HepG2 (cell line): ENCODE data around the gene MKNK1. TPM values are rescaled to one million over a fixed set of nuclear protein-coding genes. Genes with fewer than 3 reads are reported as not detected.
A peak's percentile ranks its signal among the peaks of the same experiment; 100 is the strongest.

Source experiments
- ATAC-seq: fragments of 200-7000 bp; cut with Tn5 transposase; 3 replicates; pipeline ENCODE4 v1.9.1; 2020; ENCODE audit warnings: mild to moderate bottlenecking, moderate library complexity
- BruUV-seq: library from RNA; stranded (reverse); fragments of 400-500 nt; replicated peaks from 2 replicates; lab custom pipeline; 2021; lab: Mats Ljungman, UMichigan
- CTCF ChIA-PET: fragments of 300-600 bp; formaldehyde crosslinking; extraction: SDS; loops from one replicate; lab custom pipeline; 2021; ENCODE audit warnings: low total read pairs, inconsistent platforms, low intra/inter-chr PET ratio; lab: Yijun Ruan, JAX
- POLR2A ChIA-PET: fragments of 350-600 bp; sonication (Branson Sonifier 250); formaldehyde crosslinking; loops from one replicate; lab custom pipeline; 2020; ENCODE audit warnings: antibody characterized with exemption, inconsistent platforms; lab: Yijun Ruan, JAX
- DNase-seq: peaks from one replicate; pipeline ENCODE4 v3.0.0-alpha.2; 2015; ENCODE audit warnings: low spot score
- FAIRE-seq: peaks from 3 replicates; lab custom pipeline; 2011; peaks lifted over from hg19 to GRCh38; lab: Jason Lieb, UNC
- H2AFZ ChIP-seq: one replicate; pipeline ENCODE4 v1.6.1; 2011; ENCODE audit warnings: low read length, inconsistent platforms
- H3K27ac ChIP-seq: fragments of 300-600 bp; 3 replicates; pipeline ENCODE4 v1.8.0; 2011; ENCODE audit warnings: mixed run types, mild to moderate bottlenecking, mixed read lengths, low read length, inconsistent platforms; ENCODE audit not compliant: insufficient read depth; ENCODE audit errors: extremely low read length
- H3K27me3 ChIP-seq, 2 experiments: fragments of 200-600 bp in 1 of 2; 2 replicates in 1 of 2; 3 replicates in 1 of 2; pipeline versions ENCODE4 v1.6.0 to v1.8.0; 2011; ENCODE audit warnings: low read length in 2 of 2, mild to moderate bottlenecking in 2 of 2, moderate library complexity in 2 of 2, inconsistent platforms in 1 of 2; ENCODE audit not compliant: insufficient read depth in 2 of 2, control insufficient read depth in 1 of 2
- H3K36me3 ChIP-seq, 2 experiments: fragments of 200-600 bp in 1 of 2; replicated peaks in 1 of 2; 2 replicates in 1 of 2; 3 replicates in 1 of 2; pipeline versions ENCODE4 v1.5.1 to v1.8.0; 2011; ENCODE audit warnings: low read length in 2 of 2, inconsistent platforms in 1 of 2; ENCODE audit not compliant: insufficient read depth in 2 of 2, control insufficient read depth in 1 of 2
- H3K4me1 ChIP-seq: 2 replicates; pipeline ENCODE4 v1.5.1; 2012; ENCODE audit warnings: low read length, inconsistent platforms; ENCODE audit not compliant: insufficient read depth
- H3K4me2 ChIP-seq: 2 replicates; pipeline ENCODE4 v1.6.0; 2011; ENCODE audit warnings: low read depth, low read length, inconsistent platforms
- H3K4me3 ChIP-seq, 3 experiments: fragments of 200-600 bp in 1 of 3; sonication (generic), shearing (Covaris generic) in 1 of 3; replicated peaks in 1 of 3; 2 replicates each; pipeline ENCODE4 v1.5.1; 2011 to 2016; ENCODE audit warnings: low read length in 3 of 3, inconsistent platforms in 2 of 3, low read depth in 2 of 3, mild to moderate bottlenecking in 2 of 3, control low read depth in 1 of 3, mixed read lengths in 1 of 3; ENCODE audit not compliant: insufficient read depth in 1 of 3
- H3K79me2 ChIP-seq: one replicate; pipeline ENCODE4 v1.6.1; 2011; ENCODE audit warnings: low read length, inconsistent platforms; ENCODE audit not compliant: insufficient read depth
- H3K9ac ChIP-seq: 2 replicates; pipeline ENCODE4 v1.6.0; 2011; ENCODE audit warnings: mild to moderate bottlenecking, low read depth, low read length, inconsistent platforms; ENCODE audit not compliant: insufficient read depth
- H3K9me3 ChIP-seq: 2 replicates; pipeline ENCODE4 v1.5.1; 2012; ENCODE audit warnings: mild to moderate bottlenecking, low read length
- H4K20me1 ChIP-seq: 2 replicates; pipeline ENCODE4 v1.6.0; 2011; ENCODE audit warnings: inconsistent platforms, mild to moderate bottlenecking, low read length, moderate library complexity; ENCODE audit not compliant: insufficient read depth
- ARID5B ChIP-seq: IDR thresholded peaks from 2 replicates; pipeline ENCODE4 v1.4.0; 2020; ENCODE audit warnings: mild to moderate bottlenecking, missing genetic modification reagents
- FOXA3 ChIP-seq: IDR thresholded peaks from 2 replicates; pipeline ENCODE4 v1.6.1; 2016; ENCODE audit warnings: missing genetic modification reagents, missing compliant biosample characterization
- FOXP4 ChIP-seq: sonication (generic); formaldehyde crosslinking; IDR thresholded peaks from 2 replicates; pipeline ENCODE4 v1.4.0; 2020; ENCODE audit warnings: missing genetic modification reagents
- GATAD2A ChIP-seq: IDR thresholded peaks from 2 replicates; pipeline ENCODE4 v1.6.1; 2016
- IRX3 ChIP-seq: sonication (generic); formaldehyde crosslinking; IDR thresholded peaks from 2 replicates; pipeline ENCODE4 v1.8.1; 2023; ENCODE audit warnings: mild to moderate bottlenecking, low read depth, missing genetic modification reagents, borderline replicate concordance
- KAT8 ChIP-seq: IDR thresholded peaks from 2 replicates; pipeline ENCODE4 v1.6.1; 2016; ENCODE audit warnings: missing genetic modification reagents, missing compliant biosample characterization
- NFATC3 ChIP-seq: sonication (generic); formaldehyde crosslinking; IDR thresholded peaks from 2 replicates; pipeline ENCODE4 v1.5.1; 2020; ENCODE audit warnings: mild to moderate bottlenecking, missing genetic modification reagents
- NFIC ChIP-seq: IDR thresholded peaks from 2 replicates; pipeline ENCODE4 v1.6.1; 2012; ENCODE audit warnings: mild to moderate bottlenecking, low read length, inconsistent platforms
- POGK ChIP-seq: sonication (generic); formaldehyde crosslinking; conservative IDR thresholded peaks from 2 replicates; pipeline ENCODE4 v1.8.0; 2022; ENCODE audit warnings: mild to moderate bottlenecking, moderate library complexity, missing genetic modification reagents
- SRSF4 ChIP-seq: fragments of 200-400 bp; formaldehyde crosslinking; IDR thresholded peaks from one replicate; pipeline ENCODE4 v1.6.1; 2018; ENCODE audit warnings: mild to moderate bottlenecking, low read depth, low read length, moderate library complexity; ENCODE audit not compliant: poor library complexity, severe bottlenecking
- TCF7 ChIP-seq: sonication (generic); IDR thresholded peaks from 2 replicates; pipeline ENCODE4 v1.6.1; 2016; ENCODE audit warnings: antibody characterized with exemption, low read depth
- ZBTB42 ChIP-seq: sonication (generic); formaldehyde crosslinking; IDR thresholded peaks from 2 replicates; pipeline ENCODE4 v1.5.0; 2020; ENCODE audit warnings: mild to moderate bottlenecking, missing genetic modification reagents
- ZKSCAN8 ChIP-seq: IDR thresholded peaks from 2 replicates; pipeline ENCODE4 v1.6.1; 2016; ENCODE audit warnings: borderline replicate concordance, missing genetic modification reagents, missing compliant biosample characterization
- ZNF24 ChIP-seq: fragments of 450-650 bp; IDR thresholded peaks from 2 replicates; pipeline ENCODE4 v1.6.1; 2017; ENCODE audit warnings: antibody characterized with exemption, mild to moderate bottlenecking
- ZNF292 ChIP-seq: sonication (generic); formaldehyde crosslinking; IDR thresholded peaks from 2 replicates; pipeline ENCODE4 v1.8.1; 2022; ENCODE audit warnings: mild to moderate bottlenecking, low read depth, missing genetic modification reagents, borderline replicate concordance
- ZNF335 ChIP-seq: sonication (generic); formaldehyde crosslinking; IDR thresholded peaks from 2 replicates; pipeline ENCODE4 v1.4.0; 2020; ENCODE audit warnings: missing genetic modification reagents
- ZNF33A ChIP-seq: sonication (generic); formaldehyde crosslinking; IDR thresholded peaks from 2 replicates; pipeline ENCODE4 v1.5.1; 2020; ENCODE audit warnings: missing genetic modification reagents, mild to moderate bottlenecking, moderate library complexity, borderline replicate concordance
- ZNF644 ChIP-seq: IDR thresholded peaks from 2 replicates; pipeline ENCODE4 v1.6.1; 2016; ENCODE audit warnings: low read depth
- ZSCAN22 ChIP-seq: sonication (generic); formaldehyde crosslinking; IDR thresholded peaks from 2 replicates; pipeline ENCODE4 v1.4.0; 2020; ENCODE audit warnings: mild to moderate bottlenecking, missing genetic modification reagents
- in situ Hi-C: cut with HindIII; loops from 2 replicates; pipeline ENCODE4 v1.10.0; 2017; ENCODE audit warnings: low pct_unique_long_range_greater_than_20kb; ENCODE audit not compliant: extremely low pct_ligation_motif_present
- intact Hi-C: fragments of 100-400 bp; cut with micrococcal nuclease; formaldehyde crosslinking; loops from one replicate; pipeline ENCODE4 v1.10.0; 2022; ENCODE audit not compliant: unreplicated experiment
- polyA plus RNA-seq, 8 experiments: library from polyadenylated mRNA; depleted of rRNA in 3 of 8; stranded (reverse) in 7 of 8; unstranded in 1 of 8; fragments of >200 nt; fragmentation: Illumina TruSeq in 4 of 8; extraction: Trizol in 4 of 8; gene quantifications; 2 replicates each; pipeline versions ENCODE4 v1.2.1 to v1.2.3, GENCODE V29; 2011 to 2016; ENCODE audit warnings: low read depth in 4 of 8, missing spikeins in 1 of 8, mixed read lengths in 1 of 8; ENCODE audit not compliant: insufficient read depth in 1 of 8
- total RNA-seq, 5 experiments: library from RNA; depleted of rRNA; stranded (reverse); fragments of >200 nt; fragmentation: Illumina TruSeq; extraction: Trizol; gene quantifications; 2 replicates each; pipeline ENCODE4 v1.2.3, GENCODE V29; 2016; ENCODE audit warnings: low read depth in 1 of 5

Gene MKNK1
- total and polyA plus RNA-seq, 2 of the 13 experiments (the other 11 are each of a cell fraction or from before 2014, with no cell fraction given): 18.5 to 24.1 TPM

- POLR2A ChIA-PET: interaction anchor here (1.3 kb wide), 1 partner anchor 24 kb away, joined by 4 read pairs; no protein-coding TSS in a partner anchor
- no TSS peak for BruUV-seq
- Histone ChIP-seq H4K20me1 (no peaks in the 10 kb centered on the region), H3K27me3 (no peaks in the 10 kb centered on the region; a peak in 1 of 5 replicates), H3K9ac (no peak overlapping the region), H3K79me2 (no peaks in the 10 kb centered on the region), H2AFZ (no peak overlapping the region), H3K36me3 (peaks cover 0 to 12% of the 10 kb centered on the region in 2 experiments; a peak in 4 of 5 replicates), H3K9me3 (no peaks in the 10 kb centered on the region), H3K27ac (peak overlapping the region; percentile 9), H3K4me2 (0 out of 2 replicates have a peak overlapping the region, but pooled peaks have one; percentile 6), H3K4me3 (no peak overlapping the region), H3K4me1 (peaks cover 24% of the 10 kb centered on the region)
- DNase-seq (peak; percentile 58), ATAC-seq (peak; percentile 86), FAIRE-seq (peak; percentile 57)
- intact Hi-C loops (no loop called here), in situ Hi-C loops (no loop called here)
- CTCF ChIA-PET: no interaction called here
- TF ChIP-seq TCF7 (no peak), ZKSCAN8 (CRISPR knock-in tag) (peak; percentile 55; the same call in 1 of the 2 replicates), ZNF292 (0 out of 2 replicates have a peak, but pooled peaks have one; percentile 26), SRSF4 (no peak), FOXP4 (CRISPR knock-in tag) (0 out of 2 replicates have a peak, but pooled peaks have one; percentile 14), ZBTB42 (CRISPR knock-in tag) (no peak), GATAD2A (CRISPR knock-in tag) (peak; percentile 23; the same call in 1 of the 2 replicates), ZNF33A (CRISPR knock-in tag) (peak; percentile 100), ZNF644 (CRISPR knock-in tag) (peak; percentile 83), ARID5B (0 out of 2 replicates have a peak, but pooled peaks have one; percentile 20), ZSCAN22 (no peak), KAT8 (CRISPR knock-in tag) (0 out of 2 replicates have a peak, but pooled peaks have one; percentile 20), POGK (CRISPR knock-in tag) (no peak), NFATC3 (CRISPR knock-in tag) (no peak), ZNF24 (no peak), NFIC (no peak), IRX3 (no peak), ZNF335 (CRISPR knock-in tag) (no peak), FOXA3 (CRISPR knock-in tag) (peak; percentile 24; the same call in 1 of the 2 replicates)
Measured at GRCh38 chr1:46643368-46643775, 39.3 kb upstream of the MKNK1 start.
